HepG2 (cell line): ENCODE measurements around the gene HPCAL1. TPM values are rescaled to one million over a fixed set of nuclear protein-coding genes. Genes with fewer than 3 reads are reported as not detected.

Source experiments
- ATAC-seq: fragments of 200-7000 bp; cut with Tn5 transposase; 3 replicates; pipeline ENCODE4 v1.9.1; 2020; ENCODE audit warnings: mild to moderate bottlenecking, moderate library complexity
- BruUV-seq: library from RNA; stranded (reverse); fragments of 400-500 nt; replicated peaks from 2 replicates; lab custom pipeline; 2021; lab: Mats Ljungman, UMichigan
- CTCF ChIA-PET: fragments of 300-600 bp; formaldehyde crosslinking; extraction: SDS; loops from one replicate; lab custom pipeline; 2021; ENCODE audit warnings: low total read pairs, inconsistent platforms, low intra/inter-chr PET ratio; lab: Yijun Ruan, JAX
- POLR2A ChIA-PET: fragments of 350-600 bp; sonication (Branson Sonifier 250); formaldehyde crosslinking; loops from one replicate; lab custom pipeline; 2020; ENCODE audit warnings: antibody characterized with exemption, inconsistent platforms; lab: Yijun Ruan, JAX
- DNase-seq: peaks from one replicate; pipeline ENCODE4 v3.0.0-alpha.2; 2015; ENCODE audit warnings: low spot score
- FAIRE-seq: peaks from 3 replicates; lab custom pipeline; 2011; peaks lifted over from hg19 to GRCh38; lab: Jason Lieb, UNC
- H2AFZ ChIP-seq: one replicate; pipeline ENCODE4 v1.6.1; 2011; ENCODE audit warnings: low read length, inconsistent platforms
- H3K27ac ChIP-seq: fragments of 300-600 bp; 3 replicates; pipeline ENCODE4 v1.8.0; 2011; ENCODE audit warnings: mixed run types, mild to moderate bottlenecking, mixed read lengths, low read length, inconsistent platforms; ENCODE audit not compliant: insufficient read depth; ENCODE audit errors: extremely low read length
- H3K27me3 ChIP-seq, 2 experiments: fragments of 200-600 bp in 1 of 2; 2 replicates in 1 of 2; 3 replicates in 1 of 2; pipeline versions ENCODE4 v1.6.0 to v1.8.0; 2011; ENCODE audit warnings: low read length in 2 of 2, mild to moderate bottlenecking in 2 of 2, moderate library complexity in 2 of 2, inconsistent platforms in 1 of 2; ENCODE audit not compliant: insufficient read depth in 2 of 2, control insufficient read depth in 1 of 2
- H3K36me3 ChIP-seq, 2 experiments: fragments of 200-600 bp in 1 of 2; replicated peaks in 1 of 2; 2 replicates in 1 of 2; 3 replicates in 1 of 2; pipeline versions ENCODE4 v1.5.1 to v1.8.0; 2011; ENCODE audit warnings: low read length in 2 of 2, inconsistent platforms in 1 of 2; ENCODE audit not compliant: insufficient read depth in 2 of 2, control insufficient read depth in 1 of 2
- H3K4me1 ChIP-seq: 2 replicates; pipeline ENCODE4 v1.5.1; 2012; ENCODE audit warnings: low read length, inconsistent platforms; ENCODE audit not compliant: insufficient read depth
- H3K4me2 ChIP-seq: 2 replicates; pipeline ENCODE4 v1.6.0; 2011; ENCODE audit warnings: low read depth, low read length, inconsistent platforms
- H3K4me3 ChIP-seq, 3 experiments: fragments of 200-600 bp in 1 of 3; sonication (generic), shearing (Covaris generic) in 1 of 3; replicated peaks in 1 of 3; 2 replicates each; pipeline ENCODE4 v1.5.1; 2011 to 2016; ENCODE audit warnings: low read length in 3 of 3, inconsistent platforms in 2 of 3, low read depth in 2 of 3, mild to moderate bottlenecking in 2 of 3, control low read depth in 1 of 3, mixed read lengths in 1 of 3; ENCODE audit not compliant: insufficient read depth in 1 of 3
- H3K79me2 ChIP-seq: one replicate; pipeline ENCODE4 v1.6.1; 2011; ENCODE audit warnings: low read length, inconsistent platforms; ENCODE audit not compliant: insufficient read depth
- H3K9ac ChIP-seq: 2 replicates; pipeline ENCODE4 v1.6.0; 2011; ENCODE audit warnings: mild to moderate bottlenecking, low read depth, low read length, inconsistent platforms; ENCODE audit not compliant: insufficient read depth
- H3K9me3 ChIP-seq: 2 replicates; pipeline ENCODE4 v1.5.1; 2012; ENCODE audit warnings: mild to moderate bottlenecking, low read length
- H4K20me1 ChIP-seq: 2 replicates; pipeline ENCODE4 v1.6.0; 2011; ENCODE audit warnings: inconsistent platforms, mild to moderate bottlenecking, low read length, moderate library complexity; ENCODE audit not compliant: insufficient read depth
- HNRNPLL ChIP-seq: fragments of 200-400 bp; formaldehyde crosslinking; IDR thresholded peaks from 2 replicates; pipeline ENCODE4 v1.6.1; 2017; ENCODE audit warnings: mild to moderate bottlenecking, low read depth, low read length; ENCODE audit not compliant: poor library complexity, severe bottlenecking
- IKZF1 ChIP-seq: fragments of 450-650 bp; IDR thresholded peaks from 2 replicates; pipeline ENCODE4 v1.7.1; 2016
- MEF2D ChIP-seq: sonication (generic); formaldehyde crosslinking; IDR thresholded peaks from 2 replicates; pipeline ENCODE4 v1.5.1; 2020; ENCODE audit warnings: mild to moderate bottlenecking, missing genetic modification reagents
- MTA1 ChIP-seq: sonication (generic); formaldehyde crosslinking; IDR thresholded peaks from 2 replicates; pipeline ENCODE4 v1.4.0; 2020; ENCODE audit warnings: missing genetic modification reagents, mild to moderate bottlenecking, borderline replicate concordance
- ZNF143 ChIP-seq: sonication (generic); formaldehyde crosslinking; IDR thresholded peaks from 2 replicates; pipeline ENCODE4 v1.4.0; 2020; ENCODE audit warnings: missing genetic modification reagents
- ZSCAN21 ChIP-seq: sonication (generic); formaldehyde crosslinking; IDR thresholded peaks from 2 replicates; pipeline ENCODE4 v1.8.0; 2022; ENCODE audit warnings: mild to moderate bottlenecking, missing genetic modification reagents, moderate library complexity, borderline replicate concordance
- WGBS: methylation state at CpG from one replicate; pipeline ENCODE4 v1.1.6; 2017; ENCODE audit warnings: low lambda C conversion rate; 5-methylcytosine and 5-hydroxymethylcytosine counted together
- in situ Hi-C: cut with HindIII; loops from 2 replicates; pipeline ENCODE4 v1.10.0; 2017; ENCODE audit warnings: low pct_unique_long_range_greater_than_20kb; ENCODE audit not compliant: extremely low pct_ligation_motif_present
- intact Hi-C: fragments of 100-400 bp; cut with micrococcal nuclease; formaldehyde crosslinking; loops from one replicate; pipeline ENCODE4 v1.10.0; 2022; ENCODE audit not compliant: unreplicated experiment
- polyA plus RNA-seq, 8 experiments: library from polyadenylated mRNA; depleted of rRNA in 3 of 8; stranded (reverse) in 7 of 8; unstranded in 1 of 8; fragments of >200 nt; fragmentation: Illumina TruSeq in 4 of 8; extraction: Trizol in 4 of 8; gene quantifications; 2 replicates each; pipeline versions ENCODE4 v1.2.1 to v1.2.3, GENCODE V29; 2011 to 2016; ENCODE audit warnings: low read depth in 4 of 8, missing spikeins in 1 of 8, mixed read lengths in 1 of 8; ENCODE audit not compliant: insufficient read depth in 1 of 8
- total RNA-seq, 5 experiments: library from RNA; depleted of rRNA; stranded (reverse); fragments of >200 nt; fragmentation: Illumina TruSeq; extraction: Trizol; gene quantifications; 2 replicates each; pipeline ENCODE4 v1.2.3, GENCODE V29; 2016; ENCODE audit warnings: low read depth in 1 of 5

The HPCAL1 gene
- total and polyA plus RNA-seq, 2 of the 13 experiments (the other 11 are each of a cell fraction or from before 2014, with no cell fraction given), result 29.5 to 29.9 TPM

DNA sequence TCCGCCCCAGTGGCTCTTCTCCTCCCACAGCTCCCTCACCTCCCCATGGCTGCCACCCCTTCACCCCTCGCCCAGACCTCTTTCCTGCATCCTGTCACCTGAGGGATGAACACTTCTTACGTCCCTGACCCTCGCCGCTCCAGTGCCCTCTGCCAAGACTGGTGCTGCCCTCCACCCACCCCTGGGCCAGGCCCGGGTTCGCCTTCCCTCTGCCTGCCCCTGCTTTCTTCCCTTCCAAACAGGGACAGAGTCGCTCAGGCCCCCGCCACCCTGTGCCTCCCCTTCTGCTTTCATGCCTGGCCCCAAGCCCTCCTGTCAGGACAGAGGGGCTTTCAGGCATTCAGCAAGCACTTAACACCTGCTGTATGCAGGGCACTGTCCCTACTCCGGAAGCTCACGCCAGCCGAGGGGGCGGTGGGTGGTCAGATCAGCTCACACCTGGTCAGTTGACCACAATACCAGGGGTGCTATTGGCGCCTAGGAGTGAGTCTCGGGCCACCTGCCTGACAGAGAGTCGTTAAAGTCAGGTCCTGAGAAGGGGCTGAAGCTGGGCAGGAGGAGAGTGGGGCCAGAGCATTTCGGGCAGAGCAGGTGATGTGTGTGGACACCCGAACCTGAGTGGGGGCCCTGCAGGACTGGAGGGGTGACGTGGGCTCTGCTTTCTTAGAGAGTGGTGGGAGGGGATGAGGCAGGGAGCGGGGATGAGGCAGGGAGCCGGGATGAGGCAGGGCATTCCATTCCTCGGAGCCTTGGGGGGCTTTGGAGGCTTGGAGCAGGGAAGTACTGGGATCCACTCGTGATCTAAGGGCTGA lies 26.0 kb upstream of the HPCAL1 start:
- Histone ChIP-seq H3K4me1 (peaks cover 50% of the 10 kb centered on the region), H3K79me2 (no peaks in the 10 kb centered on the region), H3K9ac (no peak overlapping the region), H2AFZ (no peak overlapping the region), H3K36me3 (no peaks in the 10 kb centered on the region), H3K4me2 (peak overlapping the region; percentile 97), H4K20me1 (no peaks in the 10 kb centered on the region), H3K9me3 (no peaks in the 10 kb centered on the region), H3K4me3 (peak overlapping the region in 1 of 3 experiments; percentile 78; a peak in 1 of 6 replicates), H3K27ac (no peak overlapping the region), H3K27me3 (peaks cover 6 to 20% of the 10 kb centered on the region in 2 experiments; a peak in 4 of 5 replicates)
- ChIA-PET CTCF (no interaction called here), POLR2A (interaction anchor here (1.5 to 2.5 kb wide), 3 partner anchors 10 to 26 kb away, joined by 4 to 9 read pairs (median 4); partner anchors contain the start of gene HPCAL1)
- in situ Hi-C loops, result no loop called here
- whole genome bisulfite sequencing, result 55% methylated on average over 23 of the region's 23 CpGs
- FAIRE-seq, result no peak
- 0 out of 3 replicates have a peak, but pooled peaks have one; percentile 0 for ATAC-seq
- DNase-seq, result no peak
- intact Hi-C loops, result loop anchor here (10.0 kb wide), 1 partner anchor 152 kb away; the partner anchor contains the start of gene RRM2
- BruUV-seq, result no TSS peak
- TF ChIP-seq MEF2D (CRISPR knock-in tag) (no peak), MTA1 (0 out of 2 replicates have a peak, but pooled peaks have one; percentile 24), ZSCAN21 (CRISPR knock-in tag) (no peak), ZNF143 (CRISPR knock-in tag) (no peak), HNRNPLL (peak; percentile 22), IKZF1 (no peak)
